Measurements from ENCODE around the gene ISLR2. TPM values are rescaled to one million over a fixed set of nuclear protein-coding genes. Genes with fewer than 3 reads are reported as not detected.

ISLR2 gene
- total and polyA plus RNA-seq, 4 donors: 0.13 to 1.5 (median 0.99) TPM

- Histone ChIP-seq H3K27ac (ENCODE audit: low read depth in 1 of 2, low read length in 2 of 2) (no peak overlapping the region), H3K4me3 (ENCODE audit: low read length in 2 of 2) (no peak overlapping the region), H3K4me1 (ENCODE audit: control insufficient read depth in 1 of 2, insufficient read depth in 2 of 2, low read length in 2 of 2) (no peaks in the 10 kb centered on the region), H3K9me3 (ENCODE audit: control insufficient read depth, low read length) (no peaks in the 10 kb centered on the region), H3K36me3 (ENCODE audit: control insufficient read depth in 1 of 2, insufficient read depth in 2 of 2, low read length in 1 of 2) (no peaks in the 10 kb centered on the region), H3K27me3 (ENCODE audit: control insufficient read depth in 1 of 2, insufficient read depth in 2 of 2, low read length in 1 of 2) (peaks cover 0 to 2% of the 10 kb centered on the region in 2 donors)
- intact Hi-C loops (cut with DNase I): loop anchor here in 1 of 2 donors (5.0 kb wide), 3 partner anchors 67 to 198 kb away; no protein-coding TSS in a partner anchor
- ATAC-seq (ENCODE audit: low FRiP score): no peak
- 61 to 66% methylated on average over 7 of the region's 7 CpGs for WGBS, 2 donors
- no peak for DNase-seq
Measured at GRCh38 chr15:74124759-74125158, 5.6 kb upstream of the ISLR2 start.

- H3K36me3 ChIP-seq (ENCODE audit: control insufficient read depth in 1 of 2, insufficient read depth in 2 of 2, low read length in 1 of 2): no peaks in the 10 kb centered on the region
- H3K9me3 ChIP-seq (ENCODE audit: control insufficient read depth, low read length): no peaks in the 10 kb centered on the region
- 10 to 11% methylated on average over 38 to 44 of the region's 44 CpGs for WGBS, 2 donors
- peaks cover 0 to 4% of the 10 kb centered on the region in 2 donors for H3K27me3 ChIP-seq (ENCODE audit: control insufficient read depth in 1 of 2, insufficient read depth in 2 of 2, low read length in 1 of 2)
- intact Hi-C loops (cut with DNase I): loop anchor here (1.0 to 5.0 kb wide), 7 partner anchors 70 to 195 kb away; no protein-coding TSS in a partner anchor
- H3K4me1 ChIP-seq (ENCODE audit: control insufficient read depth in 1 of 2, insufficient read depth in 2 of 2, low read length in 2 of 2): no peaks in the 10 kb centered on the region
- ATAC-seq (ENCODE audit: low FRiP score) (peak; percentile 95), DNase-seq (peak; percentile 92 to 97)
- no peak overlapping the region for H3K27ac ChIP-seq (ENCODE audit: low read depth in 1 of 2, low read length in 2 of 2)
- H3K4me3 ChIP-seq (ENCODE audit: low read length in 2 of 2): no peak overlapping the region
Measured at GRCh38 chr15:74127255-74127953, 3.0 kb upstream of the ISLR2 start.

- intact Hi-C loops (cut with DNase I): loop anchor here (1.0 to 5.0 kb wide), 7 partner anchors 71 to 194 kb away; no protein-coding TSS in a partner anchor
- DNase-seq (no peak), ATAC-seq (ENCODE audit: low FRiP score) (peak; percentile 63)
- no peak overlapping the region for H3K27ac ChIP-seq (ENCODE audit: low read depth in 1 of 2, low read length in 2 of 2)
- H3K4me1 ChIP-seq (ENCODE audit: control insufficient read depth in 1 of 2, insufficient read depth in 2 of 2, low read length in 2 of 2): no peaks in the 10 kb centered on the region
- no peaks in the 10 kb centered on the region for H3K36me3 ChIP-seq (ENCODE audit: control insufficient read depth in 1 of 2, insufficient read depth in 2 of 2, low read length in 1 of 2)
- 26 to 28% methylated on average over 53 of the region's 53 CpGs for WGBS, 2 donors
- H3K27me3 ChIP-seq (ENCODE audit: control insufficient read depth in 1 of 2, insufficient read depth in 2 of 2, low read length in 1 of 2): peaks cover 0 to 4% of the 10 kb centered on the region in 2 donors
- H3K4me3 ChIP-seq (ENCODE audit: low read length in 2 of 2): no peak overlapping the region
- H3K9me3 ChIP-seq (ENCODE audit: control insufficient read depth, low read length): peaks cover 3% of the 10 kb centered on the region
Measured at GRCh38 chr15:74127954-74128784, 2.2 kb upstream of the ISLR2 start.

DNA sequence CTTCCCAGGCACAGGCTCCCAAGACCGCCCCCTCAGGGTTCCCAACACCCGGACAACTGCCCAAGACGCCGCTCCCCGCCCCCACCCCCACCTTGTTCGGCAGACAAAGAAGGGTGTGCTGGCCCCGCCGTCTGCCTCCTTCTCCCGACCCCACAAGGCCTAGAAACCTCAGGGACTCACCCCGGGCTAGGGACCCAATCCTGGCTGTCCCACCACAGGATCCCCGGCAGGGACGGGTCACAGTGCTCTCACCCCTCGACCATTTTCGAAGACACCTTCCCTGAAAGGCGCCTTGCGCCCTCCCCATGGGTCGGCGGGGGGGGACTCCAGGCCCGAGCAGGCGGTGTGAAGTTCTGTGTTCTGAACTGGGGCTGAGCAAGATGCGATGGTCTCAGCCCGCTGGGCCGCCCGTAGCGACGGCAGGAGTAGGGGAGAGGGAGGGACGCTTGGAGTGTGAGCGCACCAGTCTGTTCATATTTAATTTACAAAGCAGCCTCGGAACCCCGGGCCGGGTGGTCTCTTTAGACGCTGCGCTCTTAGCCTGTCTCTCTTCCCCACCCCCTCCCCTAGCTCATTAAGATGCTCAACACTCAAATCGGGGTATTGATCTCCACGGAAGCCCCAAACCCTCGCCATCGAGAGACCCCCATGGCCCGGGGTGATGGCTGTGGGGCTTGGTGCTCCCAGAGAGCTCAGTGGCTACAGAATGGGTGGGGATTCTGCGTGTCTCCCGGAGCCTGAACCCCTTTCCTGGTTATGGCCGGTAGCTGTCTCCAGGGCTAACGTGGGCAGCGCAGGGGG is 1.4 kb upstream of the ISLR2 start:
- DNase-seq: no peak
- no peak overlapping the region for H3K4me3 ChIP-seq (ENCODE audit: low read length in 2 of 2)
- ATAC-seq (ENCODE audit: low FRiP score): no peak
- no peak overlapping the region for H3K27ac ChIP-seq (ENCODE audit: low read depth in 1 of 2, low read length in 2 of 2)
- WGBS, 2 donors: 37 to 43% methylated on average over 43 of the region's 43 CpGs
- no peaks in the 10 kb centered on the region for H3K36me3 ChIP-seq (ENCODE audit: control insufficient read depth in 1 of 2, insufficient read depth in 2 of 2, low read length in 1 of 2)
- H3K9me3 ChIP-seq (ENCODE audit: control insufficient read depth, low read length): peaks cover 4% of the 10 kb centered on the region
- peaks cover 0 to 4% of the 10 kb centered on the region in 2 donors for H3K27me3 ChIP-seq (ENCODE audit: control insufficient read depth in 1 of 2, insufficient read depth in 2 of 2, low read length in 1 of 2)
- intact Hi-C loops (cut with DNase I): loop anchor here in 1 of 2 donors (5.0 kb wide), 3 partner anchors 72 to 193 kb away; no protein-coding TSS in a partner anchor
- no peaks in the 10 kb centered on the region for H3K4me1 ChIP-seq (ENCODE audit: control insufficient read depth in 1 of 2, insufficient read depth in 2 of 2, low read length in 2 of 2)

DNA sequence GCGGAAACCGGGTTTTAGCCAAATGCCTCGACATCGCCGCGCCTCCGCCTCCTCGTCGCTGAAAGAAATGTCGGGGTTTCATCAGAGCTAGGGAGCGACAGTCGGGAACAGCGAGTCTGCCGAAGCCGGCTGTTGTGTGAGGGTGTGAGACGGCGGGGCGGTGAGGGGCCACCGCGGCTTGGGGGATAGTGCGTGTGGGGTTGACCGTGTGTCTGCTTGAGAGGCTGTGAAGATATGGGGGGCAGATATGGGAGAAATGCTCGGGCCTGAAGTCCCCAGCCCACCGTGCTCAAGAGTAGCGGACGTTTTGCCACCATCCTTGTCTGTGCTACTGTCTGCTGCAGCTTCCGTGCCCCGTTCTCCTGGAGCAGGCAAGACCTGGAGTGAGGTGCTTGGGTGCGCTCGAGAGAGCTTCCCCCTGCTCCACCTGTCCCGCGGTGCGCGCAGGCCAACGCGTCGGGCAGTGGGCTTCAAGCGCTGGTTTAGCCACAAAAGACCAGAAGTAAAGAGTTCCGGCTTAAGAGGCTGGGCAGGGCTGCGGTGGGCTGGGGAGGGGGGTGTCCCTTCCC is 716 bp upstream of the ISLR2 start:
- no peak overlapping the region for H3K27ac ChIP-seq (ENCODE audit: low read depth in 1 of 2, low read length in 2 of 2)
- 5 to 9% methylated on average over 39 to 40 of the region's 40 CpGs for WGBS, 2 donors
- ATAC-seq (ENCODE audit: low FRiP score): no peak

DNA sequence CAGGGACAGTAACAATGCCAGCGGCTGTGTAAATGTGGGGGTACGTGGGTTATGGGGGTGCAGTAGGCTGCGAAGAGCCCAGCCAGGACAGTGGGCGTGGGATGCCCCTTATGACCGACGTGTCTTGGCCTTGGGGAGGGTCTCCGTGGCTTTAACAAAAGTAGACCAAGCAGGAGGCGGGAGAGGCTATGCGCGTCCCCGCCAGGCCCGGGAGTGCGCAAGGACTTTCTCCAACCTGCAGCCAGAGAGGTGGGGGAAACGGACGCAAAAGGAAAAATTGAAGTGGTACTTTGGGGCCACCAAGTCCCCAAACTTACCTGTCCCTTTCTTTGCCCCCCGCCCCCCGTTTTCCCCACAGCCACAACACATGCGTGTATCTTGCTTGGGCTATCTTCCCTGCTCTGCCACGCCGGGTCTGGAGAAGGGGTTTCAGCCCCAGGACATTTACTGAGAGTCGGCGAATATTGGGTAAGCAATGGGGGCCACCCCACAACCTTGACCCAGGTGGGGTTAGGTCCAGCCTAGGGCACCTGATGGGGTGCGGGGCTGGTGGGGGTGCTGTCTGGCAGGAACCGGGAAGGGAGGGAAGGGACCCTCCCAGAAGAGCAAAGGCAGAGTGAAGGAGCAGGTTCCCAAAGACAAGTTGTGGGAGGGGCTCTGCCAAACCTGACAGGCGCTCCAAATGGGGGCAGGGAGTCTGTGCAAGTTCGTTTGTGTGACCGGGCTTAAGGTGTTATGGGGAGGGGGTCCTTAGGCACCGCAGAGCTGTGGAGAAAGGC is 652 bp downstream of the ISLR2 start:
- Histone ChIP-seq H3K36me3 (ENCODE audit: control insufficient read depth in 1 of 2, insufficient read depth in 2 of 2, low read length in 1 of 2) (no peaks in the 10 kb centered on the region), H3K4me1 (ENCODE audit: control insufficient read depth in 1 of 2, insufficient read depth in 2 of 2, low read length in 2 of 2) (no peaks in the 10 kb centered on the region), H3K4me3 (ENCODE audit: low read length in 2 of 2) (no peak overlapping the region), H3K27me3 (ENCODE audit: control insufficient read depth in 1 of 2, insufficient read depth in 2 of 2, low read length in 1 of 2) (peaks cover 0 to 4% of the 10 kb centered on the region in 2 donors), H3K9me3 (ENCODE audit: control insufficient read depth, low read length) (peaks cover 4% of the 10 kb centered on the region), H3K27ac (ENCODE audit: low read depth in 1 of 2, low read length in 2 of 2) (no peak overlapping the region)
- DNase-seq (no peak), ATAC-seq (ENCODE audit: low FRiP score) (no peak)
- 11 to 20% methylated on average over 28 of the region's 28 CpGs for WGBS, 2 donors
- intact Hi-C loops (cut with DNase I): loop anchor here in 1 of 2 donors (10.0 kb wide), 1 partner anchor 114 kb away; no protein-coding TSS in a partner anchor

More for the DNA sequence above, 716 bp upstream of the ISLR2 start:
- no peak for DNase-seq
- no peak overlapping the region for H3K4me3 ChIP-seq (ENCODE audit: low read length in 2 of 2)
- intact Hi-C loops (cut with DNase I): loop anchor here (5.0 to 10.0 kb wide), 4 partner anchors 72 to 193 kb away; no protein-coding TSS in a partner anchor
- H3K27me3 ChIP-seq (ENCODE audit: control insufficient read depth in 1 of 2, insufficient read depth in 2 of 2, low read length in 1 of 2): peaks cover 0 to 4% of the 10 kb centered on the region in 2 donors
- H3K36me3 ChIP-seq (ENCODE audit: control insufficient read depth in 1 of 2, insufficient read depth in 2 of 2, low read length in 1 of 2): no peaks in the 10 kb centered on the region
- H3K9me3 ChIP-seq (ENCODE audit: control insufficient read depth, low read length): peaks cover 4% of the 10 kb centered on the region
- H3K4me1 ChIP-seq (ENCODE audit: control insufficient read depth in 1 of 2, insufficient read depth in 2 of 2, low read length in 2 of 2): no peaks in the 10 kb centered on the region

GRCh38 chr15:74131628-74132413 is 1.4 kb downstream of the ISLR2 start:
- H3K4me3 ChIP-seq (ENCODE audit: low read length in 2 of 2): no peak overlapping the region

More at GRCh38 chr15:74131628-74132413, 1.4 kb downstream of the ISLR2 start:
- peaks cover 0 to 4% of the 10 kb centered on the region in 2 donors for H3K27me3 ChIP-seq (ENCODE audit: control insufficient read depth in 1 of 2, insufficient read depth in 2 of 2, low read length in 1 of 2)
- H3K36me3 ChIP-seq (ENCODE audit: control insufficient read depth in 1 of 2, insufficient read depth in 2 of 2, low read length in 1 of 2): no peaks in the 10 kb centered on the region
- ATAC-seq (ENCODE audit: low FRiP score) (no peak), DNase-seq (no peak)
- H3K27ac ChIP-seq (ENCODE audit: low read depth in 1 of 2, low read length in 2 of 2): no peak overlapping the region
- H3K9me3 ChIP-seq (ENCODE audit: control insufficient read depth, low read length): peaks cover 4% of the 10 kb centered on the region
- intact Hi-C loops (cut with DNase I): loop anchor here in 1 of 2 donors (10.0 kb wide), 1 partner anchor 113 kb away; no protein-coding TSS in a partner anchor
- WGBS, 2 donors: 63 to 71% methylated on average over 19 to 20 of the region's 20 CpGs
- no peaks in the 10 kb centered on the region for H3K4me1 ChIP-seq (ENCODE audit: control insufficient read depth in 1 of 2, insufficient read depth in 2 of 2, low read length in 2 of 2)

All from aorta (tissue), 5 donors.